Ishikawa (cell line): Measurements from ENCODE around the gene RNF220.

Source experiments
- CEBPB ChIP-seq: IDR thresholded peaks from 2 replicates; pipeline ENCODE4 v1.6.1; 2012
- CREB1 ChIP-seq: IDR thresholded peaks from 2 replicates; pipeline ENCODE4 v1.6.1; 2012; ENCODE audit warnings: low read depth
- EGR1 ChIP-seq: IDR thresholded peaks from 2 replicates; pipeline ENCODE4 v1.6.1; 2012
- EP300 ChIP-seq: IDR thresholded peaks from 2 replicates; pipeline ENCODE4 v1.6.1; 2012; ENCODE audit warnings: borderline replicate concordance
- FOXM1 ChIP-seq: IDR thresholded peaks from 2 replicates; pipeline ENCODE4 v1.6.1; 2012; ENCODE audit warnings: low read depth, borderline replicate concordance
- NFIC ChIP-seq: IDR thresholded peaks from 2 replicates; pipeline ENCODE4 v1.6.1; 2012
- RAD21 ChIP-seq: IDR thresholded peaks from 2 replicates; pipeline ENCODE4 v1.6.1; 2012; ENCODE audit warnings: low read depth
- TAF1 ChIP-seq: IDR thresholded peaks from 2 replicates; pipeline ENCODE4 v1.6.1; 2012; ENCODE audit warnings: low read depth, mild to moderate bottlenecking
- TCF12 ChIP-seq: IDR thresholded peaks from 2 replicates; pipeline ENCODE4 v1.6.1; 2012; ENCODE audit warnings: low read depth
- TEAD4 ChIP-seq: IDR thresholded peaks from 2 replicates; pipeline ENCODE4 v1.6.1; 2012
- USF1 ChIP-seq: IDR thresholded peaks from 2 replicates; pipeline ENCODE4 v1.6.1; 2012
- YY1 ChIP-seq: IDR thresholded peaks from 2 replicates; pipeline ENCODE4 v1.6.1; 2012; ENCODE audit warnings: low read depth
- ZBTB7A ChIP-seq: IDR thresholded peaks from 2 replicates; pipeline ENCODE4 v1.6.1; 2012; ENCODE audit warnings: low read depth
- TF ChIP-seq, protein P1 (sequence below): IDR thresholded peaks from 2 replicates; pipeline ENCODE4 v1.6.1; 2012
- TF ChIP-seq, protein P2 (sequence below): IDR thresholded peaks from 2 replicates; pipeline ENCODE4 v1.6.1; 2012; ENCODE audit warnings: low read depth, mild to moderate bottlenecking

Gene RNF220

DNA sequence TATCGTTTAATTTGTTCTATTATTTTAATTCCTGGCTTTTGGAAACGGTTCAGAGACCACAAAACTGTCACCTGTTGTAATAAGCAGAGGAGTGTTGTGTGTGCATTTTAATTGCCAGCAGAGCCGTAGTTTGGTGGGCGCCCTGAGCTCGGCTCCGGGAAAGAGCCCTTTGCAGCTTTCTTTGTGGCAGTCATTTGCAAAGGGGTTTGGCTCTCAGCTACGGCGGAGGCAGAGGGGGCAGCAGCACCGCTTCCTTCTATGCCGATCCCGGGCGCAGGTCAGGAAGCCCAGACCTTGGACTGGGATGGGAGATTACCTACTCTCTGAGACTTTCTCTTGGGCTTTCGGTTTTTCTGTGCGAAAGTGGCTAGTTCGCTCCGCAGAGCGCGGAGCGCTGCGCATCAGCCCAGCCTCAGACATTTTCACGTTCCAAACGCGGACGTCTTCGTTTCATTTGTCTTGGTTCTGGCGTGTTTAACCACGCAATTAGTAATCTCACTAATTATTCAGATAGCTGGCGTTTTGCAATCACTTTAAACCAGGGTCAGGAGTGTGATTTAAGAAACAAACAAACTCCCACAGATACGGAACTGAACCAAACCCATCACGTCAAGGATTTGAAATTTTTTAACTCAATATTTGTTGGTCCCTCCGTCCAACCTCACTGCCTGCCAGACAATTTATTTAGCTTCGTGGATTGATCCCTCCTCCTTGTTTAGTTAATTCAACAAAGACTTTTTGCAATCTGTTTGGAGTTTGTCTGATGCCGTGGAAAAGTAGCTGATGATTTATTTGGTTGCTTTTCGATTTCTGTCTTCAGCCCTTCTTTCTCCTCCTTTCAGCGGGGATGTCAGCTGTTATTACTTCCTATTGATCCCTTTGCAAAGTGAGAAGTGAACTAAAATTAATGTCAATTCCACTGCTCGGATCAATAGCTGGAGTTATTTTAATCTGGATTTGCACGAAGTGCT is 3.9 kb downstream of the RNF220 start:
- TF ChIP-seq TEAD4 (no peak), NFIC (no peak), TCF12 (no peak), TAF1 (no peak), FOXM1 (no peak), RAD21 (no peak), CREB1 (no peak), YY1 (no peak), USF1 (no peak), EP300 (no peak), ZBTB7A (no peak), CEBPB (no peak), EGR1 (no peak)
- TF ChIP-seq, protein P1, sequence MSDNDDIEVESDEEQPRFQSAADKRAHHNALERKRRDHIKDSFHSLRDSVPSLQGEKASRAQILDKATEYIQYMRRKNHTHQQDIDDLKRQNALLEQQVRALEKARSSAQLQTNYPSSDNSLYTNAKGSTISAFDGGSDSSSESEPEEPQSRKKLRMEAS, result no peak
- TF ChIP-seq, protein P2, sequence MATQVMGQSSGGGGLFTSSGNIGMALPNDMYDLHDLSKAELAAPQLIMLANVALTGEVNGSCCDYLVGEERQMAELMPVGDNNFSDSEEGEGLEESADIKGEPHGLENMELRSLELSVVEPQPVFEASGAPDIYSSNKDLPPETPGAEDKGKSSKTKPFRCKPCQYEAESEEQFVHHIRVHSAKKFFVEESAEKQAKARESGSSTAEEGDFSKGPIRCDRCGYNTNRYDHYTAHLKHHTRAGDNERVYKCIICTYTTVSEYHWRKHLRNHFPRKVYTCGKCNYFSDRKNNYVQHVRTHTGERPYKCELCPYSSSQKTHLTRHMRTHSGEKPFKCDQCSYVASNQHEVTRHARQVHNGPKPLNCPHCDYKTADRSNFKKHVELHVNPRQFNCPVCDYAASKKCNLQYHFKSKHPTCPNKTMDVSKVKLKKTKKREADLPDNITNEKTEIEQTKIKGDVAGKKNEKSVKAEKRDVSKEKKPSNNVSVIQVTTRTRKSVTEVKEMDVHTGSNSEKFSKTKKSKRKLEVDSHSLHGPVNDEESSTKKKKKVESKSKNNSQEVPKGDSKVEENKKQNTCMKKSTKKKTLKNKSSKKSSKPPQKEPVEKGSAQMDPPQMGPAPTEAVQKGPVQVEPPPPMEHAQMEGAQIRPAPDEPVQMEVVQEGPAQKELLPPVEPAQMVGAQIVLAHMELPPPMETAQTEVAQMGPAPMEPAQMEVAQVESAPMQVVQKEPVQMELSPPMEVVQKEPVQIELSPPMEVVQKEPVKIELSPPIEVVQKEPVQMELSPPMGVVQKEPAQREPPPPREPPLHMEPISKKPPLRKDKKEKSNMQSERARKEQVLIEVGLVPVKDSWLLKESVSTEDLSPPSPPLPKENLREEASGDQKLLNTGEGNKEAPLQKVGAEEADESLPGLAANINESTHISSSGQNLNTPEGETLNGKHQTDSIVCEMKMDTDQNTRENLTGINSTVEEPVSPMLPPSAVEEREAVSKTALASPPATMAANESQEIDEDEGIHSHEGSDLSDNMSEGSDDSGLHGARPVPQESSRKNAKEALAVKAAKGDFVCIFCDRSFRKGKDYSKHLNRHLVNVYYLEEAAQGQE, result no peak

- TF ChIP-seq, protein P1, result no peak
- no peak for TF ChIP-seq FOXM1
- no peak for TF ChIP-seq YY1
- TF ChIP-seq EP300, result no peak
- no peak for TF ChIP-seq RAD21
- TF ChIP-seq TAF1, result no peak
- no peak for TF ChIP-seq ZBTB7A
Observed at GRCh38 chr1:44409757-44410156, 4.7 kb downstream of the RNF220 start.

- TF ChIP-seq USF1, result no peak
- TF ChIP-seq, protein P1, result no peak
- no peak for TF ChIP-seq YY1
- no peak for TF ChIP-seq EP300
- no peak for TF ChIP-seq ZBTB7A
- no peak for TF ChIP-seq TEAD4
- TF ChIP-seq, protein P2, result no peak
- no peak for TF ChIP-seq TCF12
Observed at GRCh38 chr1:44411861-44412260, 6.8 kb downstream of the RNF220 start.

DNA sequence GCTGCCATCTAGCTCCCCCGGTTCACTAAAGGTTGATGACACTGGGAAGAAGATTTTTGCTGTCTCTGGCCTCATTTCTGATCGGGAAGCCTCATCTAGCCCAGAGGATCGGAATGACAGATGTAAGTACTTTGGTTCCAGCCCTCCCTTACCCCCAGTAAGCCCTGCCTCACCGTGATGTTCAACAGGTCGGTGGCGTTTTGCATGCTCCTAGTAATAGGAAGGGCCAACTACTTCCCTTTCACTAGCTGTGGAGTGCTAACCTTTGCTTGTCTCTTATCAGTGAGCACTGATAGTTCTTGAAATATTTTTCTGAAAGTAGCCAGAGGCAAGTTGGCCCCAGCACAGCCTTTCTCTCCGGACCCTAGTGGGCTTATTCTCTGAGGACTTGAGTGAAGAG is 7.5 kb downstream of the RNF220 start:
- TF ChIP-seq NFIC, result no peak
- TF ChIP-seq ZBTB7A, result no peak
- no peak for TF ChIP-seq RAD21
- no peak for TF ChIP-seq TEAD4
- TF ChIP-seq CREB1, result no peak
- TF ChIP-seq, protein P1, result no peak
- TF ChIP-seq TAF1, result no peak
- TF ChIP-seq EP300, result no peak

GRCh38 chr1:44413740-44414139 is 8.7 kb downstream of the RNF220 start:
- TF ChIP-seq TCF12 (no peak), USF1 (no peak), CREB1 (no peak), ZBTB7A (no peak), FOXM1 (no peak)
- TF ChIP-seq, protein P1, result no peak
